ENCODE data around the gene BAHCC1.

DNA sequence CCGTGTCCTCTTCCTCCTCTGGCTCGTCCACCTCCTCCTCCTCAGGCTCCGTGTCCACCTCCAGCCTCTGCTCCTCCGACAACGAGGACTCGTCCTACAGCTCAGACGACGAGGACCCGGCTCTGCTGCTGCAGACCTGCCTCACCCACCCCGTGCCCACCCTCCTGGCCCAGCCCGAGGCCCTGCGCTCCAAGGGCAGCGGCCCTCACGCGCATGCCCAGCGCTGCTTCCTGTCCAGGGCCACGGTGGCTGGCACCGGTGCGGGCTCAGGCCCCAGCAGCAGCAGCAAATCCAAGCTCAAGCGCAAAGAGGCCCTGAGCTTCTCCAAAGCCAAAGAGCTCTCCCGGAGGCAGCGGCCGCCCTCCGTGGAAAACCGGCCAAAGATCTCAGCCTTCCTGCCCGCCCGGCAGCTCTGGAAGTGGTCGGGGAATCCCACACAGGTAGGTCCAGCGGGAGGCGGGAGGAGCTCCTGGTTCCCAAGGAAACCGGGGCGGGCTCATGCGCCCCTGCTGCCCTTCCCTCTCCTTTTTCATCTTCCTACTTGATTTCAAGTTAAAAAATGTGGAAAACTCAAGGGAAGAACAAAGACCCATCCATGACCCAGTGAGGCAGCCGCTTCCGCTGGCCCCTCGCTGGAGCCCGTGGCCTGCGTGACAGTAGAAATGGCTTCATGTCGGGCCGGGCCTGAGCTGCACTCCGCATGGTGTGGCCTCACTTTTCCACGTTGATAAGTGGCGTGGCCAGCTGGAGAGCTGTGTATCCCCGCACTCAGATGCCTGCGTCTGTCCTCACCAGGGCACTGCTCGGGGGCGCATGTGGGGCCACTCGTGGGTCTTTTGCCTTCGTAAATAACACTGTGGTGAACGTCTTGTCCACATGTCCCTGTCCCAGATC, 66.6 kb downstream of the BAHCC1 start:
- TF ChIP-seq CTCF (IDR thresholded peaks at IDR 0.05; ENCODE audit: low read depth, low read length, poor library complexity, severe bottlenecking) (no peak), EZH2phosphoT487 (IDR thresholded peaks at IDR 0.05; ENCODE audit: borderline replicate concordance, low read length) (no peak)
